ENCODE data around the gene SMCO4.

Gene SMCO4

GRCh38 chr11:93512949-93513667 is 30.1 kb downstream of the SMCO4 start:
- no peak for TF ChIP-seq GATA2 (IDR thresholded peaks at IDR 0.05; ENCODE audit: low read depth, low read length)

- TF ChIP-seq GATA2 (IDR thresholded peaks at IDR 0.05; ENCODE audit: low read depth, low read length) = no peak
- TF ChIP-seq GATA3 (IDR thresholded peaks at IDR 0.05; ENCODE audit: low read depth, low read length) = no peak
Observed at GRCh38 chr11:93512073-93512475, 31.1 kb downstream of the SMCO4 start.

- TF ChIP-seq GATA3 (IDR thresholded peaks at IDR 0.05; ENCODE audit: low read depth, low read length) = no peak
- TF ChIP-seq GATA2 (IDR thresholded peaks at IDR 0.05; ENCODE audit: low read depth, low read length) = no peak
Observed at GRCh38 chr11:93510196-93510873, 32.9 kb downstream of the SMCO4 start.

- no peak for TF ChIP-seq GATA3 (IDR thresholded peaks at IDR 0.05; ENCODE audit: low read depth, low read length)
- TF ChIP-seq GATA2 (IDR thresholded peaks at IDR 0.05; ENCODE audit: low read depth, low read length) = no peak
Observed at GRCh38 chr11:93507517-93507916, 35.7 kb downstream of the SMCO4 start.

- no peak for TF ChIP-seq GATA2 (IDR thresholded peaks at IDR 0.05; ENCODE audit: low read depth, low read length)
- TF ChIP-seq GATA3 (IDR thresholded peaks at IDR 0.05; ENCODE audit: low read depth, low read length) = no peak
Observed at GRCh38 chr11:93505703-93506102, 37.5 kb downstream of the SMCO4 start.

GRCh38 chr11:93504110-93505095 is 38.8 kb downstream of the SMCO4 start:
- no peak for TF ChIP-seq GATA3 (IDR thresholded peaks at IDR 0.05; ENCODE audit: low read depth, low read length)
- TF ChIP-seq GATA2 (IDR thresholded peaks at IDR 0.05; ENCODE audit: low read depth, low read length) = no peak

GRCh38 chr11:93501856-93502255 is 41.3 kb downstream of the SMCO4 start:
- no peak for TF ChIP-seq GATA2 (IDR thresholded peaks at IDR 0.05; ENCODE audit: low read depth, low read length)
- TF ChIP-seq GATA3 (IDR thresholded peaks at IDR 0.05; ENCODE audit: low read depth, low read length) = no peak

GRCh38 chr11:93500759-93501158 is 42.4 kb downstream of the SMCO4 start:
- TF ChIP-seq GATA2 (IDR thresholded peaks at IDR 0.05; ENCODE audit: low read depth, low read length) (no peak), GATA3 (IDR thresholded peaks at IDR 0.05; ENCODE audit: low read depth, low read length) (no peak)

GRCh38 chr11:93498641-93499040 is 44.5 kb downstream of the SMCO4 start:
- TF ChIP-seq GATA2 (IDR thresholded peaks at IDR 0.05; ENCODE audit: low read depth, low read length) (no peak), GATA3 (IDR thresholded peaks at IDR 0.05; ENCODE audit: low read depth, low read length) (no peak)

- no peak for TF ChIP-seq GATA2 (IDR thresholded peaks at IDR 0.05; ENCODE audit: low read depth, low read length)
- TF ChIP-seq GATA3 (IDR thresholded peaks at IDR 0.05; ENCODE audit: low read depth, low read length) = no peak
Observed at GRCh38 chr11:93498161-93498560, 45.0 kb downstream of the SMCO4 start.

GRCh38 chr11:93497596-93497995 is 45.6 kb downstream of the SMCO4 start:
- TF ChIP-seq GATA3 (IDR thresholded peaks at IDR 0.05; ENCODE audit: low read depth, low read length) (no peak), GATA2 (IDR thresholded peaks at IDR 0.05; ENCODE audit: low read depth, low read length) (no peak)

GRCh38 chr11:93494357-93494756 is 48.8 kb downstream of the SMCO4 start:
- TF ChIP-seq GATA3 (IDR thresholded peaks at IDR 0.05; ENCODE audit: low read depth, low read length) (no peak), GATA2 (IDR thresholded peaks at IDR 0.05; ENCODE audit: low read depth, low read length) (no peak)

GRCh38 chr11:93493252-93493897 is 49.8 kb downstream of the SMCO4 start:
- TF ChIP-seq GATA2 (IDR thresholded peaks at IDR 0.05; ENCODE audit: low read depth, low read length) (no peak), GATA3 (IDR thresholded peaks at IDR 0.05; ENCODE audit: low read depth, low read length) (no peak)

All from SH-SY5Y (cell line).